Sigmoid colon (tissue), 7 donors: ENCODE data around the gene SLC6A4. TPM values are rescaled to one million over a fixed set of nuclear protein-coding genes. Genes with fewer than 3 reads are reported as not detected.
A peak's percentile ranks its signal among the peaks of the same experiment; 100 is the strongest.

Experiments used
- DNase-seq: peaks from one replicate; pipeline ENCODE4 v3.0.0-alpha.2; 2019
- H3K27ac ChIP-seq, 4 donors: fragments of 200-600 bp; sonication (generic); one replicate each; pipeline ENCODE4 v1.5.1; 2016 to 2019; ENCODE audit warnings: mild to moderate bottlenecking in 1 of 4
- H3K27me3 ChIP-seq, 3 donors: fragments of 200-600 bp; sonication (generic); one replicate each; pipeline ENCODE4 v1.5.1; 2019; ENCODE audit warnings: mild to moderate bottlenecking in 1 of 3
- H3K36me3 ChIP-seq, 4 donors: fragments of 200-600 bp; sonication (generic); one replicate each; pipeline ENCODE4 v1.5.1; 2016 to 2019
- H3K4me1 ChIP-seq, 4 donors: fragments of 200-600 bp; sonication (generic); one replicate each; pipeline ENCODE4 v1.5.1; 2017 to 2019
- H3K4me3 ChIP-seq, 4 donors: fragments of 200-600 bp; sonication (generic); one replicate each; pipeline ENCODE4 v1.5.1; 2017 to 2019; ENCODE audit warnings: mild to moderate bottlenecking in 2 of 4, moderate library complexity in 1 of 4
- H3K9me3 ChIP-seq, 4 donors: fragments of 200-600 bp in 3 of 4; sonication (generic) in 3 of 4; one replicate each; pipeline versions ENCODE4 v1.5.1 to v1.6.1; 2013 to 2019
- CTCF ChIP-seq, 4 experiments: fragments of 450-650 bp in 3 of 4; fragments of 200-600 bp in 1 of 4; IDR thresholded peaks; one replicate each; pipeline ENCODE4 v1.5.1; 2016 to 2019; ENCODE audit warnings: antibody characterized with exemption in 4 of 4, mild to moderate bottlenecking in 3 of 4, moderate library complexity in 2 of 4
- EP300 ChIP-seq, 4 donors: sonication (generic); formaldehyde crosslinking; IDR thresholded peaks; one replicate each; pipeline ENCODE4 v1.6.1; 2017; ENCODE audit warnings: antibody characterized with exemption in 4 of 4
- POLR2A ChIP-seq, 2 donors: fragments of 450-650 bp; IDR thresholded peaks; one replicate each; pipeline ENCODE4 v1.6.1; 2016; ENCODE audit warnings: antibody characterized with exemption in 2 of 2, mild to moderate bottlenecking in 2 of 2, moderate library complexity in 2 of 2
- POLR2AphosphoS5 ChIP-seq, 4 donors: sonication (generic); formaldehyde crosslinking; IDR thresholded peaks; one replicate each; pipeline ENCODE4 v1.6.1; 2017; ENCODE audit warnings: antibody characterized with exemption in 4 of 4
- WGBS, 2 donors: extraction: QIAGEN DNeasy Blood & Tissue Kit; methylation state at CpG; one replicate each; pipeline ENCODE4 v1.1.7; 2013; 5-methylcytosine and 5-hydroxymethylcytosine counted together
- intact Hi-C: fragments of 100-400 bp; cut with DNase I; formaldehyde crosslinking; loops from one replicate; pipeline ENCODE4 v1.15.1; 2023
- polyA plus RNA-seq, 3 donors: library from polyadenylated mRNA; stranded (reverse); fragments of 200-250 nt; gene quantifications; one replicate each; pipeline ENCODE4 v1.2.3, GENCODE V29; 2013
- total RNA-seq, 4 donors: library from RNA; depleted of rRNA; stranded (reverse); fragments of >200 nt; gene quantifications; one replicate each; pipeline ENCODE4 v1.1.0, GENCODE V29; 2016
- donor health status: healthy with polysubstance abuse.
- donor health status: Bipolar disorder and iron deficiency.
- donor health status: healthy.

Gene SLC6A4
- total and polyA plus RNA-seq, 7 donors, result 0.20 to 0.36 TPM; not detected in 5

GRCh38 chr17:30161601-30162000, 73.9 kb downstream of the SLC6A4 start:
- Histone ChIP-seq H3K9me3 (no peaks in the 10 kb centered on the region), H3K27ac (peak overlapping the region in 1 of 4 donors; percentile 47), H3K4me1 (peaks cover 0 to 25% (median 15%) of the 10 kb centered on the region in 4 donors), H3K36me3 (peaks cover 0 to 26% (median 0%) of the 10 kb centered on the region in 4 donors), H3K27me3 (no peaks in the 10 kb centered on the region), H3K4me3 (no peak overlapping the region)
- intact Hi-C loops, result no loop called here
- no peak for DNase-seq
- no peak for TF ChIP-seq POLR2A (IDR thresholded peaks at IDR 0.05)
- TF ChIP-seq EP300 (IDR thresholded peaks at IDR 0.05), result no peak
- TF ChIP-seq POLR2AphosphoS5 (IDR thresholded peaks at IDR 0.05), result no peak
- TF ChIP-seq CTCF (IDR thresholded peaks at IDR 0.05), result no peak

DNA sequence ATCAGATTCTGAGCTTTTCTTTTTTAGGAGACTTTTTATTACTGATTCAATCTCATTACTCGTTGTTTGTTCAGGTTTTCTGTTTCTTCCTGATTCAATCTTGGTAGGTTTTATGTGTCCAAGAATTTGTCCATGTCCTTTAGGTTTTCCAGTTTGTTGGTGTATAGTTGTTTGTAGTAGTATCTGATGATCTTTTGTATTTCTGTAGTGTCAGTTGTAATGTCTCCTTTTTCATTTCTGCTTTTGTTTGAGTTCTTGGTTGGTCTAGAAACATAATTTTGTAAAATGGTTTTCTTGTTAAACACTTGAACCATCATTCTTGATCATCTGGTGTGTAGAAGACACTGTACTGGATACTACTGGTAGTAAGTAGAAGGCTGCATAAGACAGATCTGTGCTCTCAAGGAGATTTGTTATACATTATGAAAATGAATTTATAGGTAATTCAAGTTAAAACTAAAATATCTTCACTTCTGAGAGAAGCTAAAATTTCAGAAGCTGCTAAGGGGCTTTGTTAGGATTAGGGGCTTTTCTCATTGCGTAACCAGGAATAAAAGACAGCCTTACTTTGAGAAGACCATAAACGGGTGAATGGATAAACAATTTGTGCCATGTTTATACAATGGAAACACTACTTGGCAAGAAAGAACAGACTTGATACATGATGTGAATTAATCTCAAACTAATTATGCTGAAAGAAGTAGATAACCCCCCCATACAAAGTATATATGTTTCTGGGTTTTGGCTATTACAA, 74.9 kb downstream of the SLC6A4 start:
- no peak for TF ChIP-seq CTCF (IDR thresholded peaks at IDR 0.05)
- no peak for TF ChIP-seq EP300 (IDR thresholded peaks at IDR 0.05)
- no peak for TF ChIP-seq POLR2A (IDR thresholded peaks at IDR 0.05)
- no peak for TF ChIP-seq POLR2AphosphoS5 (IDR thresholded peaks at IDR 0.05)
- Histone ChIP-seq H3K4me1 (peaks cover 0 to 18% (median 15%) of the 10 kb centered on the region in 4 donors), H3K9me3 (no peaks in the 10 kb centered on the region), H3K27me3 (no peaks in the 10 kb centered on the region), H3K27ac (no peak overlapping the region), H3K4me3 (no peak overlapping the region), H3K36me3 (peaks cover 0 to 28% (median 0%) of the 10 kb centered on the region in 4 donors)
- intact Hi-C loops, result no loop called here
- 79 to 83% methylated on average over 3 of the region's 3 CpGs for WGBS, 2 donors
- DNase-seq, result no peak

DNA sequence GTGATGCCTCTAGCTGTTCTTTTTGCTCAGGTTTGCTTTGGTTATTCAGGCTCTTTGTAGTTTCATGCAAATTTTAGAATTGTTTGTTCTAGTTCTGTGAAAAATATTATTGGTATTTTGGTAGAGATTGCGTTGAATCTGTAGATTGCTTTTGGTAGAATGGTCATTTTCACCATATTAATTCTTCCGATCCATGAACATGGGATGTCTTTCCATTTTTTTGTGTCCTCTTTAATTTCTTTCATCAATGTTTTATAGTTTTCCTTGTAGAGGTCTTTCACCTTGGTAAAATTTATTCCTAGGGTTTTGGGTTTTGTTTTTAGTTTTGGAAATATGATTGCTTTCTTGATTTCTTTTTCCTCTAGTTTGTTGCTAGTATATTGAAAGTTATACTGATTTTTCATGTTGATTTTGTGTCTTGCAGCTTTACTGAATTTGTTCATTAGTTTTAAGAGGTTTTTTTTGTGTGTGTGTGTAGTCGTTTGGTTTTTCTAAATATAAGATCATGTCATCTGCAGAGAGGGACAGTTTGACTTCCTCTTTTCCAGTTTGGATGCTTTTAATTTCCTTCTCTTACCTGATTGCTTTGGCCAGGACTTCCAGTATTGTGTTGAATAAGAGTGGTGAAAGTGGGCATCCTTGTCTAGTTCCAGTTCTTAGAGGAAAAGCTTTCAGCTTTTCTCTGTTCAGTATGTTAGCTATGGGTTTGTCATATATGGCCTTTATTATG, 76.4 kb downstream of the SLC6A4 start:
- peaks cover 0 to 23% (median 0%) of the 10 kb centered on the region in 4 donors for H3K36me3 ChIP-seq
- WGBS, 2 donors, result 85 to 94% methylated on average over 3 of the region's 3 CpGs
- peaks cover 0 to 18% (median 15%) of the 10 kb centered on the region in 4 donors for H3K4me1 ChIP-seq
- H3K9me3 ChIP-seq, result no peaks in the 10 kb centered on the region
- no peak overlapping the region for H3K27ac ChIP-seq
- no peaks in the 10 kb centered on the region for H3K27me3 ChIP-seq
- TF ChIP-seq EP300 (IDR thresholded peaks at IDR 0.05) (no peak), POLR2AphosphoS5 (IDR thresholded peaks at IDR 0.05) (no peak), POLR2A (IDR thresholded peaks at IDR 0.05) (no peak), CTCF (IDR thresholded peaks at IDR 0.05) (no peak)
- no peak for DNase-seq
- H3K4me3 ChIP-seq, result no peak overlapping the region
- intact Hi-C loops, result no loop called here

- Histone ChIP-seq H3K4me1 (no peaks in the 10 kb centered on the region), H3K9me3 (no peaks in the 10 kb centered on the region), H3K27me3 (no peaks in the 10 kb centered on the region), H3K36me3 (peaks cover 0 to 14% (median 0%) of the 10 kb centered on the region in 4 donors), H3K27ac (no peak overlapping the region), H3K4me3 (no peak overlapping the region)
- intact Hi-C loops, result no loop called here
- 97% methylated on average over 2 of the region's 2 CpGs for WGBS, 2 donors
- TF ChIP-seq CTCF (IDR thresholded peaks at IDR 0.05), result no peak
- no peak for TF ChIP-seq EP300 (IDR thresholded peaks at IDR 0.05)
- TF ChIP-seq POLR2AphosphoS5 (IDR thresholded peaks at IDR 0.05), result no peak
- TF ChIP-seq POLR2A (IDR thresholded peaks at IDR 0.05), result no peak
- no peak for DNase-seq
Measured at GRCh38 chr17:30155389-30155788, 80.1 kb downstream of the SLC6A4 start.
